ENCODE data around the gene GCHFR.

Gene GCHFR

GRCh38 chr15:40789119-40789518, 25.3 kb downstream of the GCHFR start:
- no peak overlapping the region for H3K4me3 ChIP-seq (ENCODE audit: low read depth, low read length)
- TF ChIP-seq, protein P1, sequence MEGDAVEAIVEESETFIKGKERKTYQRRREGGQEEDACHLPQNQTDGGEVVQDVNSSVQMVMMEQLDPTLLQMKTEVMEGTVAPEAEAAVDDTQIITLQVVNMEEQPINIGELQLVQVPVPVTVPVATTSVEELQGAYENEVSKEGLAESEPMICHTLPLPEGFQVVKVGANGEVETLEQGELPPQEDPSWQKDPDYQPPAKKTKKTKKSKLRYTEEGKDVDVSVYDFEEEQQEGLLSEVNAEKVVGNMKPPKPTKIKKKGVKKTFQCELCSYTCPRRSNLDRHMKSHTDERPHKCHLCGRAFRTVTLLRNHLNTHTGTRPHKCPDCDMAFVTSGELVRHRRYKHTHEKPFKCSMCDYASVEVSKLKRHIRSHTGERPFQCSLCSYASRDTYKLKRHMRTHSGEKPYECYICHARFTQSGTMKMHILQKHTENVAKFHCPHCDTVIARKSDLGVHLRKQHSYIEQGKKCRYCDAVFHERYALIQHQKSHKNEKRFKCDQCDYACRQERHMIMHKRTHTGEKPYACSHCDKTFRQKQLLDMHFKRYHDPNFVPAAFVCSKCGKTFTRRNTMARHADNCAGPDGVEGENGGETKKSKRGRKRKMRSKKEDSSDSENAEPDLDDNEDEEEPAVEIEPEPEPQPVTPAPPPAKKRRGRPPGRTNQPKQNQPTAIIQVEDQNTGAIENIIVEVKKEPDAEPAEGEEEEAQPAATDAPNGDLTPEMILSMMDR (IDR thresholded peaks at IDR 0.05; ENCODE audit: low read depth, low read length, missing control alignments), result no peak
- no peak for DNase-seq (ENCODE audit: low read depth)

GRCh38 chr15:40789999-40790398, 26.1 kb downstream of the GCHFR start:
- TF ChIP-seq, protein P1 (IDR thresholded peaks at IDR 0.05; ENCODE audit: low read depth, low read length, missing control alignments), result no peak
- no peak for DNase-seq (ENCODE audit: low read depth)
- no peak overlapping the region for H3K4me3 ChIP-seq (ENCODE audit: low read depth, low read length)

- H3K4me3 ChIP-seq (ENCODE audit: low read depth, low read length), result no peak overlapping the region
- TF ChIP-seq, protein P1 (IDR thresholded peaks at IDR 0.05; ENCODE audit: low read depth, low read length, missing control alignments), result no peak
- DNase-seq (ENCODE audit: low read depth), result no peak
Observed at GRCh38 chr15:40790718-40791117, 26.9 kb downstream of the GCHFR start.

DNA sequence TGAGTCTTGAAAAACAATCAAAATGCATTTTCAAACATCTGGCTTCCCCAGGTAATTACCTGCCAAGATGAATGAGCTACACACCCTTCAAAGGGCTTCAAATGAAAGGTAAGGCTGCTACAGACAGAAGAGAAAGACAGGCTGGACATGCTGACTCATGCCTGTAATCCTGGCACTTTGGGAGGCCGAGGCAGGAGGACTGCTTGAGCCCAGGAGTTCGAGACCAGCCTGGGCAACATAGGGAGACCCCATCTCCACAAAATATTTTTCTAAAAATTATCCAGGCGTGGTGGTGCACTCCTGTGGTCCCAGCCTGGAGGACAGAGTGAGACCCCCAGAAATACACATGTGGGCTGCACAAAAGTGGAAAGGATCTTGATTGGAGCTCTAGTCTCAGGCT, 28.5 kb downstream of the GCHFR start:
- DNase-seq (ENCODE audit: low read depth), result no peak
- TF ChIP-seq, protein P1 (IDR thresholded peaks at IDR 0.05; ENCODE audit: low read depth, low read length, missing control alignments), result no peak
- no peak overlapping the region for H3K4me3 ChIP-seq (ENCODE audit: low read depth, low read length)

GRCh38 chr15:40793216-40793989, 29.5 kb downstream of the GCHFR start:
- H3K4me3 ChIP-seq (ENCODE audit: low read depth, low read length), result no peak overlapping the region
- no peak for DNase-seq (ENCODE audit: low read depth)
- TF ChIP-seq, protein P1 (IDR thresholded peaks at IDR 0.05; ENCODE audit: low read depth, low read length, missing control alignments), result no peak

- DNase-seq (ENCODE audit: low read depth), result no peak
- TF ChIP-seq, protein P1 (IDR thresholded peaks at IDR 0.05; ENCODE audit: low read depth, low read length, missing control alignments), result no peak
- H3K4me3 ChIP-seq (ENCODE audit: low read depth, low read length), result no peak overlapping the region
Observed at GRCh38 chr15:40796041-40796440, 32.2 kb downstream of the GCHFR start.

DNA sequence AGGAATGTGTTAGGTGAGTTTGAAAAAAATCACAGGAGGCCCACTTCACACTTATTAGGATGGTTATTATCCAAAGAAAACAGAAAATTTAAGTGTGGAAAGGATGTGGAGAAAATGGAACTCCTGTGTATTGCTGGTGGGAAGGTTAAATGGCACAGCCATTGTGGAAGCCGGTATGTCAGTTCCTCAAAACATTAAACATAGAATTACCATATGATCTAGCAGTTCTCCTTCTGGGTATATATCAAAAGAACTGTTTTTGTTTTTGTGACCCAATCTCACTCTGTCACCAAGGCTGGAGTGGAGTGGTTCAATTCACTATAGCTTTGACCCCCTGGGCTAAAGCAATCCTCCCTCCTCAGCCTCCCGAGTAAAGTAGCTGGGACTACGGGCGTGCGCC, 32.6 kb downstream of the GCHFR start:
- no peak for DNase-seq (ENCODE audit: low read depth)
- TF ChIP-seq, protein P1 (IDR thresholded peaks at IDR 0.05; ENCODE audit: low read depth, low read length, missing control alignments), result no peak
- H3K4me3 ChIP-seq (ENCODE audit: low read depth, low read length), result no peak overlapping the region

Data from GM12864 (cell line).